ENCODE results near the gene CNPPD1.

GRCh38 chr2:219207884-219208740 is 31.4 kb upstream of the CNPPD1 start:
- TF ChIP-seq CTCF (IDR thresholded peaks at IDR 0.05) (no peak), POLR2A (IDR thresholded peaks at IDR 0.05) (no peak)

Measured in heart left ventricle (tissue), 13 donors.